H9 (cell line): ENCODE results near the gene CAMTA1. TPM values are rescaled to one million over a fixed set of nuclear protein-coding genes. Genes with fewer than 3 reads are reported as not detected.

Experiments used
- DNase-seq: peaks from one replicate; pipeline ENCODE4 v3.0.0-alpha.2; 2017
- H2AFZ ChIP-seq: one replicate; pipeline ENCODE4 v1.6.1; 2013; ENCODE audit warnings: mild to moderate bottlenecking, low read length, control low read depth, moderate library complexity
- H2AK5ac ChIP-seq: 2 replicates; pipeline ENCODE4 v1.6.1; 2013; ENCODE audit warnings: low read length, control low read depth, mixed read lengths; ENCODE audit not compliant: insufficient read length
- H2BK120ac ChIP-seq: one replicate; pipeline ENCODE4 v1.6.1; 2013; ENCODE audit warnings: low read depth, mild to moderate bottlenecking, low read length, control low read depth, inconsistent platforms; ENCODE audit not compliant: poor library complexity, severe bottlenecking
- H2BK12ac ChIP-seq: 2 replicates; pipeline ENCODE4 v1.6.1; 2013; ENCODE audit warnings: low read length, control low read depth, mixed read lengths, low read depth; ENCODE audit not compliant: insufficient read length
- H2BK15ac ChIP-seq: 2 replicates; pipeline ENCODE4 v1.6.1; 2013; ENCODE audit warnings: low read depth, low read length, control low read depth
- H2BK20ac ChIP-seq: one replicate; pipeline ENCODE4 v1.6.1; 2013; ENCODE audit warnings: low read depth, mild to moderate bottlenecking, low read length, control low read depth, inconsistent platforms; ENCODE audit not compliant: poor library complexity, severe bottlenecking
- H2BK5ac ChIP-seq: 2 replicates; pipeline ENCODE4 v1.6.1; 2013; ENCODE audit warnings: low read length, control low read depth, mixed read lengths; ENCODE audit not compliant: insufficient read length
- H3K14ac ChIP-seq: 2 replicates; pipeline ENCODE4 v1.6.1; 2013; ENCODE audit warnings: low read length, control low read depth; ENCODE audit not compliant: insufficient read depth
- H3K18ac ChIP-seq: 2 replicates; pipeline ENCODE4 v1.6.1; 2013; ENCODE audit warnings: low read depth, mild to moderate bottlenecking, mixed read lengths, low read length, control low read depth; ENCODE audit not compliant: insufficient read length
- H3K23ac ChIP-seq: 2 replicates; pipeline ENCODE4 v1.6.1; 2013; ENCODE audit warnings: low read length, control low read depth, mixed read lengths, low read depth; ENCODE audit not compliant: insufficient read length
- H3K23me2 ChIP-seq: 2 replicates; pipeline ENCODE4 v1.6.1; 2013; ENCODE audit warnings: low read depth, mild to moderate bottlenecking, mixed read lengths, low read length, control low read depth; ENCODE audit not compliant: insufficient read length, poor library complexity, severe bottlenecking
- H3K27ac ChIP-seq: 2 replicates; pipeline ENCODE4 v1.5.1; 2013; ENCODE audit warnings: low read length, control low read depth, mixed read lengths, low read depth; ENCODE audit not compliant: insufficient read length
- H3K27me3 ChIP-seq: 2 replicates; pipeline ENCODE4 v1.6.1; 2013; ENCODE audit warnings: low read length, control low read depth, inconsistent platforms; ENCODE audit not compliant: insufficient read depth
- H3K4ac ChIP-seq: 2 replicates; pipeline ENCODE4 v1.6.1; 2013; ENCODE audit warnings: low read depth, mild to moderate bottlenecking, control low read depth, inconsistent platforms, low read length, moderate library complexity
- H3K4me1 ChIP-seq: 2 replicates; pipeline ENCODE4 v1.6.1; 2013; ENCODE audit warnings: low read length, control low read depth, inconsistent platforms; ENCODE audit not compliant: insufficient read depth
- H3K4me2 ChIP-seq: 2 replicates; pipeline ENCODE4 v1.6.1; 2013; ENCODE audit warnings: low read length, control low read depth, mixed read lengths; ENCODE audit not compliant: insufficient read length, insufficient read depth
- H3K56ac ChIP-seq: 2 replicates; pipeline ENCODE4 v1.6.1; 2013; ENCODE audit warnings: low read depth, mild to moderate bottlenecking, mixed read lengths, low read length, control low read depth; ENCODE audit not compliant: insufficient read length
- H3K79me1 ChIP-seq: 2 replicates; pipeline ENCODE4 v1.6.1; 2013; ENCODE audit warnings: low read depth, mild to moderate bottlenecking, moderate library complexity, low read length, control low read depth, inconsistent platforms; ENCODE audit not compliant: insufficient read depth, poor library complexity, severe bottlenecking
- H3K79me2 ChIP-seq: 2 replicates; pipeline ENCODE4 v1.6.1; 2013; ENCODE audit warnings: low read length, control low read depth, inconsistent platforms; ENCODE audit not compliant: insufficient read depth
- H3K9ac ChIP-seq: 2 replicates; pipeline ENCODE4 v1.6.1; 2013; ENCODE audit warnings: low read length, control low read depth, mixed read lengths; ENCODE audit not compliant: insufficient read length; ENCODE audit errors: extremely low read depth
- H3K9me3 ChIP-seq: one replicate; pipeline ENCODE4 v1.6.1; 2013; ENCODE audit warnings: low read depth, low read length, inconsistent platforms; ENCODE audit not compliant: control insufficient read depth
- H3T11ph ChIP-seq: one replicate; pipeline ENCODE4 v1.6.1; 2013; ENCODE audit warnings: mild to moderate bottlenecking, low read length, control low read depth, inconsistent platforms
- H4K20me1 ChIP-seq: one replicate; pipeline ENCODE4 v1.6.1; 2013; ENCODE audit not compliant: control insufficient read depth, insufficient read length, insufficient read depth
- H4K5ac ChIP-seq: 2 replicates; pipeline ENCODE4 v1.6.1; 2013; ENCODE audit warnings: low read depth, mild to moderate bottlenecking, mixed read lengths, low read length, control low read depth; ENCODE audit not compliant: insufficient read length
- H4K8ac ChIP-seq: replicated peaks from 2 replicates; pipeline ENCODE4 v1.6.1; 2013; ENCODE audit warnings: low read length, control low read depth, mixed read lengths, low read depth; ENCODE audit not compliant: insufficient read length
- H4K91ac ChIP-seq: 2 replicates; pipeline ENCODE4 v1.6.1; 2013; ENCODE audit warnings: low read depth, mild to moderate bottlenecking, moderate library complexity, mixed read lengths, low read length, control low read depth; ENCODE audit not compliant: insufficient read length
- H3K27ac Mint-ChIP-seq, 3 experiments: 2 replicates in 2 of 3; 3 replicates in 1 of 3; pipeline ENCODE4 v1.8.0; 2020 to 2021; ENCODE audit warnings: mixed read lengths in 3 of 3, mild to moderate bottlenecking in 1 of 3, moderate library complexity in 1 of 3
- H3K27me3 Mint-ChIP-seq: 2 replicates; pipeline ENCODE4 v1.8.0; 2021; ENCODE audit warnings: low read depth, mild to moderate bottlenecking, moderate library complexity, mixed read lengths
- H3K36me3 Mint-ChIP-seq, 3 experiments: 2 replicates in 2 of 3; 3 replicates in 1 of 3; pipeline ENCODE4 v1.8.0; 2020 to 2021; ENCODE audit warnings: low read depth in 3 of 3, mixed read lengths in 3 of 3; ENCODE audit not compliant: insufficient read depth in 1 of 3
- H3K4me1 Mint-ChIP-seq, 2 experiments: 2 replicates each; pipeline ENCODE4 v1.8.0; 2020; ENCODE audit warnings: mixed read lengths in 2 of 2
- H3K4me3 Mint-ChIP-seq, 2 experiments: 2 replicates in 1 of 2; 3 replicates in 1 of 2; pipeline ENCODE4 v1.8.0; 2020 to 2021; ENCODE audit warnings: mild to moderate bottlenecking in 2 of 2, mixed read lengths in 2 of 2, moderate library complexity in 1 of 2
- H3K9me3 Mint-ChIP-seq, 2 experiments: 2 replicates in 1 of 2; 3 replicates in 1 of 2; pipeline ENCODE4 v1.8.0; 2020; ENCODE audit warnings: mild to moderate bottlenecking in 2 of 2, mixed read lengths in 2 of 2, moderate library complexity in 1 of 2
- CTCF ChIP-seq: fragments of 200-600 bp; sonication (generic); conservative IDR thresholded peaks from 3 replicates; pipeline ENCODE4 v1.8.0; 2021; ENCODE audit warnings: antibody characterized with exemption, mild to moderate bottlenecking
- WGBS: extraction: QIAGEN DNeasy Blood & Tissue Kit; methylation state at CpG from one replicate; pipeline ENCODE4 v1.1.7; 2013; ENCODE audit warnings: missing lambda C conversion rate, low lambda C conversion rate, mixed read lengths; ENCODE audit not compliant: insufficient read length; ENCODE audit errors: extremely low coverage; 5-methylcytosine and 5-hydroxymethylcytosine counted together
- total RNA-seq: library from RNA; stranded (reverse); gene quantifications from 2 replicates; pipeline ENCODE4 v1.2.1, GENCODE V29; 2021

The CAMTA1 gene
- total RNA-seq, 1 experiment from 2014 or later: 115 TPM

GRCh38 chr1:7178336-7178735, 393.1 kb downstream of the CAMTA1 start:
- Histone ChIP-seq H4K8ac (no peak overlapping the region), H3K27ac (no peak overlapping the region), H4K5ac (no peak overlapping the region), H3K79me2 (no peaks in the 10 kb centered on the region), H2BK12ac (no peak overlapping the region), H2AFZ (no peak overlapping the region), H3K56ac (no peak overlapping the region), H2AK5ac (no peak overlapping the region), H2BK5ac (no peak overlapping the region), H3K4me2 (no peak overlapping the region), H3K23me2 (no peaks in the 10 kb centered on the region), H3K9ac (no peak overlapping the region), H2BK120ac (no peak overlapping the region), H3K18ac (no peak overlapping the region), H3K23ac (no peak overlapping the region), H3K9me3 (no peaks in the 10 kb centered on the region), H2BK20ac (no peak overlapping the region), H2BK15ac (no peak overlapping the region), H4K91ac (no peak overlapping the region), H3K4me1 (peaks cover 5% of the 10 kb centered on the region; the same call in 1 of the 2 replicates), H3T11ph (no peak overlapping the region), H4K20me1 (peaks cover 2% of the 10 kb centered on the region), H3K14ac (no peak overlapping the region), H3K79me1 (no peaks in the 10 kb centered on the region), H3K4ac (no peak overlapping the region), H3K27me3 (no peaks in the 10 kb centered on the region)
- Mint-ChIP-seq H3K27me3 (peaks cover 5% of the 10 kb centered on the region), H3K36me3 (peaks cover 5 to 14% (median 6%) of the 10 kb centered on the region in 3 experiments; a peak in 5 of 7 replicates), H3K4me3 (no peak overlapping the region), H3K27ac (peak overlapping the region in 1 of 3 experiments; percentile 9; a peak in 1 of 7 replicates), H3K4me1 (peaks cover 11 to 18% of the 10 kb centered on the region in 2 experiments), H3K9me3 (peaks cover 11 to 18% of the 10 kb centered on the region in 2 experiments)
- DNase-seq: no peak
- no peak for TF ChIP-seq CTCF
- no CpG with 5 or more reads among the region's 4 CpGs for WGBS
